NCI-H526 treated with DMSO at 0.1 percent for 48 hours (cell line): ENCODE data around the gene SORCS2.

Experiments used
- DNase-seq: peaks from one replicate; lab custom pipeline; 2025; lab: John Stamatoyannopoulos, UW

Gene SORCS2

DNA sequence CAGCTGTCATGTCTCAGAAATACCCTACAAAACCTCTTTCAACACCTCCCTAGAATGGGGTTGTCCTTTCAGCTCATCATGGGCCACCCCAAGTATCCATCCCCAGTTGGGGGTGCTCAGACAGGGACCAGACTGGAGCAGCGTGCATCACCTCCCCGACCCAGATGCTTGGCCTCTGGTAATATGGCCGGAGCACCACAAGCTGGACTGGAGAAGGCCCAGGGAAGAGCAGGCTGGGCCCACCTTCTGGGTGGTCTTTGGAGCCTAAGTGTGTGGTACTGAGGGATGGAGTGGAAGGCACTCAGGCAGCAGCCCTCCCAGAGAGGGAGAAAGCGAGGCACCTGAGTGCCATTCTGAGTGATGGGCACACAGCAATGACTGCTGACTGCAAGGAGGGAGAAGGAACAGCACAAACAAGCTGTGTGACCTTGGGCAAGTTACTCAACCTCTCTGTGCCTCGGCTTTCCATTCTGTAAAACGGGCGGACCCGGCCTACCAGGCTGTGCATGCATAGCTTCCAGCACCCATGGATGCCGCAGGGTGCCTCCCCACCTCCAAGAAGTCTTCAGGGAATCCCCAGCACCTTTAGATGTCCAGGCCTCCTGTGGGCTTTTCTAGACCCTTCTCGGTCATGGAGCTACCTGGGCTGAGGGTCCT lies 519.1 kb downstream of the SORCS2 start:
- no peak for DNase-seq

DNA sequence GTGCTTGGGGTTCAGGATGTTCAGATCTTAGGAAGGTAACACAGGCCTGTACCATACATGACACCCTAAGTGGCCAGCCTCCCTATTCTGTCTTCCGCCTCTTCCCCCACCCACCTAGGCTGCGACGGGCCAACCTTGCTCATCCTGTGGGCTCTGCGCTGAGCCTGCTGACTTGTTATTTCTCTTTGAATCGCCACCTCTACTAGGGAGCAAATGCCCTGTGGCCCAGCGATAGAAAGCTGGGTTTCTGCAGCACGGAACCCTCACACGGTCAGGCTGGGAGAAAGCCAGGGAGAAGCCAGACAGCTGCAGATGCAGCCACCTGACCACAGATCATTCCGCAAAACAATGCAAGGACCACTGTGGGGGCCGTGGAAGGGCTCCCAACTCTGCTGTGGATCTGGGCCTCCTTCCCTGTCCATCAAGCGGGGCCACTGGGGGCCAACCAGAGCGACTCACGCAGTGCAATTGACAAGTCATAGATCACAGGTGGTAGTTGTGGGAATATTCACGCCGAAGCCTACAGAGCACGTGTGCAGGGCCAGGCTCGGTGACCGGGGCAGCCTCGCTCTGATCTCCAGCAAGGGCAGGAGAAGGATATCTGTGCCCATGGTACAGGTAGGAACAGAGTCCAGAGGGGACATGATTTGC lies 519.8 kb downstream of the SORCS2 start:
- DNase-seq: no peak

DNA sequence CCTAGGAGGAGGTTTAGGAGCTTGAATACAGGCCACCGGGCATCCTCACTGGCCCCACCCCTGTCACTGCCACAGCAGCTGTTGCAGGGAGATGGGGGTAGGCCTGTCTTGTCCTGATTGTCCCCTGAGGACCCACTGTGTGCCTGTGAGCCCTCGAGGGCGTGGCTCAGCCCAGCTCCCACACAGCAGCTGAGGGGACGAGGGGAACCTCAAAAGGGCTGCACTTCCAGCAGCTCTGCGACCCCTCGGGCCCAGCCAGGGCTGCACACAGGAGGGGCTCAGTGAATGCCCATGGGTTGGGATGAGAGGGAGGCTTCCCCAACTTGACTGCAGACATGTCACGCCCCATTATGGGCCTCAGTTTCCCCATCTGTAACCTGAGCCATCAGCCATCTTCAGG lies 521.4 kb downstream of the SORCS2 start:
- DNase-seq: no peak

DNA sequence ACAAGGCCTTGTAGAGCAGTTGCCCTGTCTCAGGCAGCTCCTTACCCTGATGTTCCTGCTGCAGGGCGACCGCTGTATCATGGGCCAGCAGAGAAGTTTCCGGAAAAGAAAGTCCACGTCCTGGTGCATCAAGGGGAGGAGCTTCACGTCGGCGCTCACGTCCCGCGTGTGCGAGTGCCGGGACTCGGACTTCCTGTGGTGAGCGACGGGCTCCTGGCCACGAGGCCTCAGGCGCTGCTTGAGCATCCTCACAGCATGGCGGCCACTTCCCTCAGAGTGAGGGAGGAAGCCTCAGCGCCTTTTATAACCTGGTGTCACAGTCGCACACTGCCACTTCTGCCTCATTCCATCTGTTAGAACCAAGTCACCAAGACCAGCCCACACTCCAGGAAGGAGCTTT lies 521.8 kb downstream of the SORCS2 start:
- no peak for DNase-seq

DNA sequence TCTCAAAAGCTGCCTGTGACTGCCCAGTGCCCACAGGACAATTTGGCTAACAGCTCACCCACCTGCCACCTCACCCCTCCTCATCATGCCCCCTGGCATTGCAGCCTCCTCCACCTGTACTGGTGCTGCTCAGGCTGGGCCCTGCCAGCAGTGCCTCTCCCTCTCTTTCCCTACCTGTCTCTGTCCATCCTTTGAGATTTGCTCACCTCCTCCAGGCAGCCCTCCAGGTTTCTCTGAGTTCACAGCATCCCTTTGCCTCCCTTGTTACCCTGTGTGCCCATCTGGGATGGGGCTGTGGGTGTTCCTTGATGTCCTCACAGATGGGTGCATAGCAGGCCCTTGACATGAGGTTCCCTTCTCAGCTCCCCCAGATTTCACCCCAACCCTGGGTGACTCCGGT lies 522.4 kb downstream of the SORCS2 start:
- DNase-seq: no peak

DNA sequence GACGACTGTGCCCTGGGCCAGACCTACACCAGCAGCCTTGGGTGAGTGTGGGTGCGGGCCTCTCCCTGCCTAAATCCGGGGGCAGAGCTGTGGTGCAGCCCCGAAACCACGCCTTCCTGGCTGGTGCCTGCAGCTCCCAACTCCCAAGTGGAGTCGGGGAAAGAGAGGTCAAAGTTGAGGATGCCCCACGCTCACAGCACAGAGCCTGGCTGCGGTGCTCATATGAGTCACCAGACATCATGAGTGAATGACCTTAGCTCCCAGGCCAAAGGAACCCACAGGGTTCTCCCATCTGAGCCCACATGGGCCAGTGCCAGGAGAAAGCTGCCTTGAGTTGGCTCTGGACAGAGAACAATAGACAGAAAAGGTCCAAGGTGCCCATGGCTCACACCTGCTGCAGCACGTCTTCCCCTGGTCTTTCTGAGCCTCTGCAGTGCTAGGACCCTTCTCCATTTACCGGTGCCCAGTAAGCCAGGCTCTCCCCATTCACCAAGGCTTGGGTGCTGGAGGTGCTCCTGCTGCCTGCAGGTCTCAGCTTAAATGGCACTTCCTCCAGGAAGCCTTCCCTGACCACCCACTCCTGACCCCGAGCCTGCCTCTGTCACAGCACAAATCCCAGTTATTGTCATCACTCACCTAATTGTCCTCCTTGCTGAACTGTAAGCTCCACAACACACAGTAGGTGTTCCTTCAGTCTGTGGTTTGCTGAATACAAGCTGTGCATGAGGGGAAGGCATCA lies 523.1 kb downstream of the SORCS2 start:
- no peak for DNase-seq

DNA sequence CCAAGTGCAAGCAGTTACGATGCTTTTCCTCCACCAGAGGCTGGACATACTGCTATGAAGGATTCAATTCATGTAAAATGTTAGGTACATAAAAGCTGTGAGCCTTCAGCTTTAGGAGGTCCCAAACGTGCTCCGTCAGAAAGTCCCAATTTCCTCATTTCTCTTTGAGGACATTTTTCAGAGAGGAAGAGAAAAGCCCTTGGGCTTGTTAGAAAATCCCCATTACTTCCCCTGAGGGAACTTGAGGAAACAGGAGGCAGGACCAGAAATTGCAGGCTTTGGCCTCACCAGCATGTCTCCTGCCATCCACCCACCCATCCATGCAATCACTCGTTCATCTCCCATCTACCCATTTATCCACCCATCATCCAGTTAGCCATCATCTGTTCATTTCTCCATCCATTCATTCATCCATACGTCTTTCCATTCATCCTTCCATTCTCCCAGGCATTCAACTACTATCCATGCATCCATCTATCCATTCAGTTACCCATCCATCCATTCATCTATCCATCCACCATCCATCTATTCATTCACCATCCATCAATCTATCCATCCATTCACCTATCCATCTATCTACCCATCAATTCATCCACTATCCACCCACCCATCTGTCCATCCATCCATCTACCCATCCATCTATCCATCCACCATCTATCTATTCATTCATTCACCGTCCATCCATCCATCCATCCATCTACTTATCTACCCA lies 523.8 kb downstream of the SORCS2 start:
- no peak for DNase-seq

DNA sequence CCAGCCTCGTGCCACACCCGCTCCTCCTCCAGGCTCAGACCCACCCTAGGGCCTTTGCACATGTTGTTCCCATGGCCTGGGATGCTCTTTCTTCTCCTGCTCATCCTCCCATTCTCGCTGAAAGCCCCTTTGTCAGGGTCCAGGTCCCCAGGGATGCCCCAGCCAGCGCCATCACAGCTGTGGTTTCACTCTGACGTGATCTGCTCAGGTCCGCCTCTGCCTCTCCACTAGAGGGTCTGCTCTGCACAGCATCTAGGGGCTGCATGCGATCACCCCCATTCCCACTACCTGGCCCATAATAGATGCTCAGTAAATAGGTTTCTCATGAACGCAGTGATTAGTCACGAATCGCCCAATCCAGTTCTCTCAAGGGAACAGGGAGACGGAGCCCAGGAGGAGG lies 524.8 kb downstream of the SORCS2 start:
- no peak for DNase-seq

DNA sequence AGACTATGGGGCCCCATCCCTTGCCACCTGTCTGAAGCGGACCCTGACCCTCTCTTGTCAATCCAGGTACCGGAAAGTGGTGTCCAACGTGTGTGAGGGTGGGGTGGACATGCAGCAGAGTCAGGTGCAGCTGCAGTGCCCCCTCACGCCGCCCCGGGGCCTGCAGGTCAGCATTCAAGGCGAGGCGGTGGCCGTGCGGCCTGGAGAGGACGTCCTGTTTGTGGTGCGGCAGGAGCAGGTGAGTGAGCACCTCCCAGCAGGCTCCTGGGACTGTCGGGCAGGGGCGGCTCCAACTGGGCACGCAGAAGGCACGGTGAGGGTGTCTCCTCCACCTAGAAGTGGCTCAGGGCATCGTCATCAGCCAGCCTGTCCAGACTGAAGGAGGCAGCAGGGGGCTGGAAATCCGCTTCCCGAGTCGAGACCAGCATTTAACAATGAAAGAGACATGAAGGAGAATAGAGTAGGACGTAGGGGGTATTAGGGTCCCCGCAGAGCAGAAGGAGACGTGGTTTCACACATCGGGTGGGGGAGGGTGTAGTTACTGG lies 525.7 kb downstream of the SORCS2 start:
- DNase-seq: no peak

DNA sequence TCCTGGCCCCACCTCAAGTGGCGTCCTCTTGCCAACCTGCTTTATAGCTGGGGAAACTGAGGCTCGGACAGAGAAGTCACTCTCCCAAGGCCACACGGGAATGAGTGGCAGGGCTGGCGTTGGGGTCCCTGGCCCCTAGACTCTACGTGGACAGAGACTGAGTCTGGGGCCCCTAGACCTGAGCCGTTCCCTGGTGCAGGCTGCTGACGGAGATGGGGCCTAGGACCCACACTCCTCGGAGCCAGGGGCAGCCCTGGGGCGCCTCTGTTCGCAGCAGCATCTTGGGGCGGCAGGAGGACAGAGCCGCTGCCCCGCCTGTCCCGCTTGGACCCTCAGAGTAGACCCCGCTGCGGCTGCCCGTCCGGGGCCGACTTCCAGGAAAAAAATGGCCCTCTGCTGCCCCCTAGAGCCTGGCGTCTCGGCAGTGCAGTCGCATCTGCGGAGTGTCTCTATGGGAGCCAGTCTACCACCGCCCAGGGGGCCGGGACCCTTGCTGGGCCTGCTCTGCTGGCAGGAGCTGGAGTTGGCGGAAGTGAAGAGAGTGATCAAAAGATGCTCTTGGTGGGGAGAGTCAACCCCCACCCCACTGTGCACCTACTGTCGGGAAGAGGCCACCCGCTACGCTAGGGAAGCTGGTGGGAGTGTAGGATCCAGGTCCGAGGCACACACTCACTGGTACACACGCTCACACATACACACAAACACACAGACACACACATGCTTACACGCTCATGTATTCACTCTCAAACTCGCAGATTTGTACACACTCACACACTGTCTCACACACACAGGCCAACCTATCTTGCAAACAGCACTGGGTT lies 527.2 kb downstream of the SORCS2 start:
- peak; percentile 29 for DNase-seq

DNA sequence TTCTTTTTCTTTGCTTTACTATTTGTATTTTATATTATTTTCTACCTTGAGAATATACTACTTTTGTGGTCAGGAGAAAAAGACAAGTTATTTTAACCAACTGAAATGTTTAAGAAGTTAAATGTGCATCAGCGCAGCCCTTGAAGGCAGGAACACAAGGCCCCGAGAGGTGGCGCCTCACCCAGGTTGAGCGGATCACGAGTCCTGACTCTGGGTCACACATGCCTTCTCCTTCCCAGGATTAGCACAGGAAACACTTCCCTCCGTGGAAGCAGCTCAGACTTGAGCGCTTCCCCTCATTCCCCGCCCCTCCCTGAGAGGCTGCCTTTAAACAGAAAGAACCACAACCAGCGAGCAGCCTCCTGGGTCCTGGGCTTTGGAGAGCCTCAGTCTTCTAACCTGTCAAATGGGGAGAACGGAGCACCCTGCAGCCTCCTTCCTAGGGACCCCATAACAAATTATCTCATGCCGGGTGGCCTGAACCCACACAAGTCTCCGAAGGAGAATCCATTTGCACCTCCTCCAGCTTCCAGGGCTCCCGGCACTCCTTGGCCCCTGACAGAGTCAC lies 529.7 kb downstream of the SORCS2 start:
- no peak for DNase-seq

DNA sequence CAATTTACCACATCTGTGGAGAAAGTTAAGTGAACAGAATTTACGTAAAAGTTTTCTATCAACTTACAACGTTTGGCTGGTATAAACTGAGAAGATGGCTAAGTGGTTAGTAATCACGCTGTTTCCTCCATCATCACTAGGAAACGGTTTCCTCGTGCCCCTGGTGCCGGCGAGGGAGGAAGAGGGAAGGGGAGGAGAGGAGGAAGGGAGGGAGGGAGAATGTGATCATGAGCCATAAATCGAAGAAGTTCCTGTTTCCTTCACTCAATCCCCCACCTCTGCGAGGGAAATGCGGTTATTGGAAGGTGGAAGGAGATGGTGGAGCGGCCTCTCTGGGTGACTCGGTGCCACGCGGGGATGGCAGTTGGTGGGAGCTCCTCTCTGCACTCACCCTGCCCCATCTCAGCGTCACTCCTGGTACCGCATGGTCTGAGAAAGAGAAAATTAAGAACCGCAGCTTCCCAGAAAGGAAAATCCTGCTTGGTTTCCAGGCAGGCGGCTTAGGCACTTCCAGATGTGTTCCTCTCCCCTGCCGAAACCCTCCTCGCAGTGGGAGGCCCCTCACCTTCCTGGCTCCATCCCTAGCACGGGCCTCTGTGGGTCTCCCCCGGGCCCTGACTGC lies 530.5 kb downstream of the SORCS2 start:
- DNase-seq: no peak

DNA sequence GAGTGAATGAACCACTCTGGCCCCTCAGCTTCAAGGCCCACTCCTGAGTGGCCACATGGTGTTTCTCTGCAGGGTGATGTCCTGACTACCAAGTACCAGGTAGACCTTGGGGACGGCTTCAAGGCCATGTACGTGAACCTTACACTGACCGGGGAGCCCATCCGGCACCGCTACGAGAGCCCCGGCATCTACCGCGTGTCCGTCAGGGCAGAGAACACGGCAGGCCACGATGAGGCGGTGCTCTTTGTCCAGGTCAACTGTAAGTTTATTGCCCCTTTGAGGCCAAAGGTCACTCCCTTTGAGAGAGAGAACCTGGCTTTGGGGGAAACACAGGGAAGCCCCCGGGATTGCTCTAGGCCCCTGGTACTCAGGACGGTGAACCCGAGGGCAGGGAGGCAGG lies 531.3 kb downstream of the SORCS2 start:
- no peak for DNase-seq

DNA sequence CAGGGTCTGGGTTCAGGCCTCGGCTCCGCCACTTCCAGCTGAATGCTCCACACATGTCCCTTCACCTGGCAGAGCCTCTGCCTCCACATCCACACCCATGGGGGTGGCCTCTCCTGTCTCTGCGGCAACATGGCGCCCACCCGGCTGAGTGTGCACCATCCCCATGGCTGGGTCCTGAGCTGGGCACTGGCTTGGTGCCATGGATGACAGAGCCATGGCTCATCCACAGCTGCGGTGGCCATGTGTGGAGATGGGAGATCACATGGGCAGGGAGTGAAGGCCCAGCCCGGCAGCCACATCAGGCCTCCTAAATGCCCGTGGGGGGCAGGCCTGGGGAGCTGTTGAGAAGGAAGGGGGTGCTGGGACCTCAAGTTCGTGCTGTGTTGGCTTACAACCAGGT lies 533.6 kb downstream of the SORCS2 start:
- DNase-seq: no peak

DNA sequence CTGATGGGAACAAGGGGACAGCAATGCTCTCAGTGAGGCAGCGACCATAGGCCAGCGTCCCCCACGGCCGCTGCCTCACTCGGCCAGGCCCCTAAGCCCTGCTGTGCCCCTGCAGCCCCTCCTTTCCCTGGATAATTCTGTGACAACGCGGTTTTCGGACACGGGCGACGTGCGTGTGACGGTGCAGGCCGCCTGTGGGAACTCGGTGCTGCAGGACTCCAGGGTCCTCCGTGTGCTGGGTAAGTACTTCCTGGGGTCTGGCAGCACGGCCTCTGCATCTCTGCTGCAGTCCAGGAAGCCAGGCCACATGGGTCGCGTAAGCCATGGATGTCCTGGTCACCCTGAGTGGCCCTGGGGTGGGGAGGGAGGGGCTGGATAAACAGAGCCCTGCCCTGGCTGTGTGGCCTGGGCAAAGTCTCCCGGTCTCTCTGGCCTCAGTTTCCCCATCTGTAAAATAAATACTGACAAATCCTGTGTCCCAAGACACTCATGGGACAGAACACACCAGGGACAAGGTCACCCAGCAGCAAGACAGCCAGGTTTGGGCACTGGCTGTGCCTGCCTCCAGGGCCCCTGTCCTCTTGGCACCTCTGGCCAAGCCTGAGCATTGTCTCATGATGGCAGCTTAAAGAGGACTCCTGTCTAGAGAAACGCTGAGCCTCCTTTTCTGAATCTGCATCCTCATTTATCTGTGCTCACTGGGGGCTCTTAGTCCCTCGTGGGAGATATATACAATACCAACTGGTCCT lies 534.5 kb downstream of the SORCS2 start:
- no peak for DNase-seq

DNA sequence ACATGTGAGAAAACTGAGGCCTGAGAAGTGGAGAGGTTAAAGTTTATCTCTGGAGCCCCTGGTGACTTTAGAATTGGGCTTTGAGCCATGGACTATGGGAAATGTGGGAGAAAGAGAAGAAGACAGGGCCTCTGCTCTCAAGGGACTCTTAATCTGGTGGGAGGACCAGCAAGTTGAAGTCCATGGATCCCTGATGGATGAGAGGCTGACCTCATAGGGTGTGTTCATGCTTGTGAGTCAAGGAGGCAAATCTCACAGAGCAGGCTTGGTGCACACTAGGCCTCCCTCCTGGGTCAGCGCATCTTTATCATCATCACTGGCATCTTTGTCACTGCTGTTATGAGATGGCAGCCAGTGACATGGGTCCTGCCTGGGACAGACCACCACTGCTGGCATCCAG lies 535.4 kb downstream of the SORCS2 start:
- DNase-seq: no peak

DNA sequence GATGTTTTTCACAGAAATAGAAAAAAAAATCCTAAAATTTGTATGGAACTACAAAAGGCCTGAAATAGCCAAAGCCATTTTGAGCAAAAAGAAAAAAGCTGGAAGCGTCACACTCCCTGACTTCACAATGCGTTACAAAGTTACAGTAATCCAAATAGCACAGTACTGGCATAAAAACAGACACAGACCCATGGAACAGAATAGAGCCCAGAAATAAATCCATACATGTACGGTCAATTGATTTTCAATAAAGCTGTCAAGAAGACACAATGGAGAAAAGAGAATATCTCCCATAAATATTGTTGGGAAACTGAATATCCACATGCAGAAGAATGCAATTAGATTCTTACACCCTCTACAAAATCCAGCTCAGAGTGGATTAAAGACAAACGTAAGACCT lies 539.1 kb downstream of the SORCS2 start:
- DNase-seq: no peak

DNA sequence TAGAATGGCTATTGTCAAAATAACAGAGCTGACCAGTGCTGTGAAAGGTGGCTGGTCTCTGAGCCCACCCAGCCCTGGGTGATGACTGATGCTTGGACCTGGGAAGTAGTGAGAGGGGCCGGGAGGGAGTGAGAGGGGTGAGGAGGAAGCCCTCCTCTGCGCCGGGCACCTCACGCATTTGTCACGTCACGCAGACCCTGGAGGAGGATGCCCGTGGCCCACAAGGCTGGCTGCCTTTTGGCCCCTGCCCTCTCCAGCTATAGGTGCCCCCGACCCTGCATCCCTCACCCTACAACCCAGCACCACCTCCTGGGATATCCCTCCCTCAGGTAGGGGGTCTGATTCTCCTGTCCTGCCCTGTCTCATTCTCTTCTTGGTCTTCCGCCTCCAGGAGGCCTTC lies 539.9 kb downstream of the SORCS2 start:
- DNase-seq: no peak

DNA sequence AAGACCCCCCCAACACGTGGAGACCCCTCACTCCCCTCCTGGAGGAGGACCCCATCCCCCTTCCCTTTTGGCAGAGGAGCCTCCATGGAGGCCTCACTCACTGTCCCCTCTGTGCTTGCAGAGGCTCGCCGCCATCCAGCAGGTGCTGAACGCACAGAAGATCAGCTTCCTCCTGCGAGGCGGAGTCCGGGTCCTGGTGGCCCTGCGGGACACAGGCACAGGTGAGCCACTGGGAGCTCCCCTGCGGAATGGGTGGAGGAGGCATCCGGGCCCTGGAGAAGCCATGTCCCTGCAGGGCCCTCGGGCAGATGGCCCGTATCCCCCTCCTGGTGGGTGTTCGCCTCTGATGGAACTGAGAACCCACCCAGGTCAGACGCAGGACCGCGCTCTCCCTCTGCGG lies 540.9 kb downstream of the SORCS2 start:
- no peak for DNase-seq
